IMR-90 (cell line): ENCODE results near the gene SIGLEC9. TPM values are rescaled to one million over a fixed set of nuclear protein-coding genes. Genes with fewer than 3 reads are reported as not detected.

Experiments used
- ATAC-seq: fragments of 200-7000 bp; cut with Tn5 transposase; 2 replicates; pipeline ENCODE4 v1.9.1; 2020; ENCODE audit warnings: low read depth, mild to moderate bottlenecking, moderate library complexity
- BruUV-seq: library from RNA; stranded (reverse); fragments of 400-500 nt; replicated peaks from 2 replicates; lab custom pipeline; 2021; lab: Mats Ljungman, UMichigan
- CTCF ChIA-PET: fragments of 300-600 bp; formaldehyde crosslinking; extraction: SDS; loops from one replicate; lab custom pipeline; 2021; ENCODE audit warnings: antibody characterized with exemption; lab: Yijun Ruan, JAX
- POLR2A ChIA-PET: fragments of 300-600 bp; sonication (Branson Sonifier 250); formaldehyde crosslinking; loops from one replicate; lab custom pipeline; 2022; ENCODE audit warnings: antibody characterized with exemption; ENCODE audit not compliant: unreplicated experiment; lab: Charles Lee
- DNase-seq: peaks from one replicate; pipeline ENCODE4 v3.0.0; 2013
- H2AFZ ChIP-seq: replicated peaks from 2 replicates; pipeline ENCODE3; 2013; ENCODE audit warnings: low read length, mild to moderate bottlenecking; ENCODE audit not compliant: poor library complexity
- H2AK5ac ChIP-seq: 2 replicates; pipeline ENCODE4 v1.6.1; 2013; ENCODE audit warnings: low read depth, low read length, inconsistent platforms
- H2AK9ac ChIP-seq: replicated peaks from 2 replicates; pipeline ENCODE3; 2013; ENCODE audit warnings: mild to moderate bottlenecking, low read depth, low read length, moderate library complexity; ENCODE audit not compliant: poor library complexity
- H2BK120ac ChIP-seq: 2 replicates; pipeline ENCODE4 v1.6.1; 2013; ENCODE audit warnings: low read depth, low read length, inconsistent platforms
- H2BK15ac ChIP-seq: 3 replicates; pipeline ENCODE4 v1.6.1; 2013; ENCODE audit warnings: low read depth, low read length, inconsistent platforms
- H2BK20ac ChIP-seq: 2 replicates; pipeline ENCODE4 v1.6.1; 2013; ENCODE audit warnings: low read depth, mild to moderate bottlenecking, inconsistent platforms, low read length, moderate library complexity
- H2BK5ac ChIP-seq: 2 replicates; pipeline ENCODE4 v1.6.1; 2013; ENCODE audit warnings: mild to moderate bottlenecking, low read depth, low read length, inconsistent platforms; ENCODE audit not compliant: poor library complexity, severe bottlenecking
- H3K14ac ChIP-seq: replicated peaks from 2 replicates; pipeline ENCODE4 v1.6.1; 2013; ENCODE audit warnings: low read depth, low read length, inconsistent platforms
- H3K18ac ChIP-seq: 2 replicates; pipeline ENCODE4 v1.6.1; 2013; ENCODE audit warnings: low read depth, low read length, control low read depth
- H3K23ac ChIP-seq: 2 replicates; pipeline ENCODE4 v1.6.1; 2013; ENCODE audit warnings: low read depth, low read length, inconsistent platforms
- H3K27ac ChIP-seq: 2 replicates; pipeline ENCODE4 v1.5.1; 2013; ENCODE audit warnings: mild to moderate bottlenecking, control low read depth, low read length; ENCODE audit not compliant: insufficient read depth
- H3K27me3 ChIP-seq: 2 replicates; pipeline ENCODE4 v1.6.1; 2013; ENCODE audit warnings: low read length; ENCODE audit not compliant: control insufficient read depth, insufficient read depth
- H3K36me3 ChIP-seq: 2 replicates; pipeline ENCODE4 v1.6.1; 2013; ENCODE audit warnings: low read length, mixed read lengths; ENCODE audit not compliant: control insufficient read depth, insufficient read depth
- H3K4ac ChIP-seq: 2 replicates; pipeline ENCODE4 v1.6.1; 2013; ENCODE audit warnings: low read depth, low read length, inconsistent platforms
- H3K4me1 ChIP-seq: 2 replicates; pipeline ENCODE4 v1.6.1; 2013; ENCODE audit warnings: low read length, mixed read lengths; ENCODE audit not compliant: control insufficient read depth, insufficient read depth
- H3K4me2 ChIP-seq: 2 replicates; pipeline ENCODE4 v1.6.1; 2013; ENCODE audit warnings: low read depth, mild to moderate bottlenecking, control low read depth, low read length, moderate library complexity
- H3K4me3 ChIP-seq: 2 replicates; pipeline ENCODE4 v1.5.1; 2013; ENCODE audit warnings: low read depth, mild to moderate bottlenecking, control low read depth, low read length, moderate library complexity; ENCODE audit not compliant: insufficient read depth
- H3K56ac ChIP-seq: 2 replicates; pipeline ENCODE4 v1.6.1; 2013; ENCODE audit warnings: low read length, inconsistent platforms; ENCODE audit not compliant: insufficient read depth; ENCODE audit errors: extremely low read depth
- H3K79me1 ChIP-seq, 2 experiments: 2 replicates each; pipeline ENCODE4 v1.6.1; 2013; ENCODE audit warnings: low read length in 2 of 2, inconsistent platforms in 1 of 2, low read depth in 1 of 2
- H3K9ac ChIP-seq: 2 replicates; pipeline ENCODE4 v1.6.1; 2013; ENCODE audit warnings: low read depth, low read length, control low read depth
- H3K9me1 ChIP-seq: 2 replicates; pipeline ENCODE4 v1.6.1; 2013; ENCODE audit warnings: low read length, inconsistent platforms; ENCODE audit not compliant: insufficient read depth
- H3K9me3 ChIP-seq: 2 replicates; pipeline ENCODE4 v1.6.1; 2013; ENCODE audit warnings: low read length; ENCODE audit not compliant: control insufficient read depth, insufficient read depth
- H4K20me1 ChIP-seq: 2 replicates; pipeline ENCODE4 v1.6.1; 2013; ENCODE audit warnings: low read length, inconsistent platforms; ENCODE audit not compliant: insufficient read depth
- H4K5ac ChIP-seq: 2 replicates; pipeline ENCODE4 v1.6.1; 2013; ENCODE audit warnings: mild to moderate bottlenecking, low read depth, low read length, control low read depth
- H4K8ac ChIP-seq, 2 experiments: 2 replicates each; pipeline ENCODE4 v1.6.1; 2013; ENCODE audit warnings: low read depth in 2 of 2, low read length in 2 of 2, control low read depth in 1 of 2, inconsistent platforms in 1 of 2
- H4K91ac ChIP-seq: 2 replicates; pipeline ENCODE4 v1.6.1; 2013; ENCODE audit warnings: low read depth, low read length, inconsistent platforms; ENCODE audit not compliant: insufficient read depth
- BHLHE40 ChIP-seq: fragments of 150-350 bp; IDR thresholded peaks from 2 replicates; pipeline ENCODE4 v1.6.1; 2016; ENCODE audit warnings: mild to moderate bottlenecking, low read depth, low read length
- CEBPB ChIP-seq: IDR thresholded peaks from 2 replicates; pipeline ENCODE4 v1.6.1; 2012; ENCODE audit warnings: low read depth, low read length, improper control_type of control experiment
- CHD1 ChIP-seq: IDR thresholded peaks from 2 replicates; pipeline ENCODE4 v1.6.1; 2012; ENCODE audit warnings: low read depth, low read length, improper control_type of control experiment
- MAZ ChIP-seq: IDR thresholded peaks from 2 replicates; pipeline ENCODE4 v1.6.1; 2012; ENCODE audit warnings: low read depth, mild to moderate bottlenecking, low read length, improper control_type of control experiment, moderate library complexity, borderline replicate concordance
- RCOR1 ChIP-seq: IDR thresholded peaks from 2 replicates; pipeline ENCODE4 v1.6.1; 2012; ENCODE audit warnings: mild to moderate bottlenecking, low read length, improper control_type of control experiment; ENCODE audit not compliant: insufficient replicate concordance
- RFX5 ChIP-seq: IDR thresholded peaks from 2 replicates; pipeline ENCODE4 v1.8.0; 2012; ENCODE audit warnings: low read depth, mild to moderate bottlenecking, low read length, moderate library complexity
- SMC3 ChIP-seq: fragments of 150-350 bp; IDR thresholded peaks from 2 replicates; pipeline ENCODE4 v1.6.1; 2016; ENCODE audit warnings: low read depth, mild to moderate bottlenecking, antibody characterized with exemption, low read length, moderate library complexity
- WGBS, 2 experiments: methylation state at CpG; one replicate each; pipeline versions ENCODE4 v1.1.5 to v1.1.7; 2013; ENCODE audit warnings: missing lambda C conversion rate in 2 of 2; ENCODE audit not compliant: insufficient read length in 1 of 2; ENCODE audit errors: extremely low coverage in 2 of 2; 5-methylcytosine and 5-hydroxymethylcytosine counted together
- dilution Hi-C: fragments of 300-500 bp; cut with HindIII; formaldehyde crosslinking; loops from one replicate; pipeline ENCODE4 v1.14.3; 2018; ENCODE audit warnings: low sequenced_read_pairs; ENCODE audit not compliant: unreplicated experiment
- in situ Hi-C: fragments of 300-500 bp; cut with MboI; formaldehyde crosslinking; loops from 3 replicates; pipeline ENCODE4 v1.14.3; 2019; ENCODE audit warnings: low sequenced_read_pairs, inconsistent platforms, mixed read lengths
- intact Hi-C: fragments of 100-400 bp; cut with micrococcal nuclease; formaldehyde crosslinking; loops from 2 replicates; pipeline ENCODE4 v1.10.0; 2022
- polyA plus RNA-seq, 3 experiments: library from polyadenylated mRNA; depleted of rRNA; stranded (reverse); fragments of >200 nt; gene quantifications; 2 replicates each; pipeline ENCODE4 v1.2.3, GENCODE V29; 2012; ENCODE audit warnings: low replicate concordance in 1 of 3
- total RNA-seq: library from RNA; depleted of rRNA; stranded (reverse); fragments of >200 nt; gene quantifications from 2 replicates; pipeline ENCODE4 v1.2.3, GENCODE V29; 2012

Gene SIGLEC9
- total and polyA plus RNA-seq, 2 of the 4 experiments (the other 2 are of a cell fraction), result 0.03 TPM; not detected in 1

DNA sequence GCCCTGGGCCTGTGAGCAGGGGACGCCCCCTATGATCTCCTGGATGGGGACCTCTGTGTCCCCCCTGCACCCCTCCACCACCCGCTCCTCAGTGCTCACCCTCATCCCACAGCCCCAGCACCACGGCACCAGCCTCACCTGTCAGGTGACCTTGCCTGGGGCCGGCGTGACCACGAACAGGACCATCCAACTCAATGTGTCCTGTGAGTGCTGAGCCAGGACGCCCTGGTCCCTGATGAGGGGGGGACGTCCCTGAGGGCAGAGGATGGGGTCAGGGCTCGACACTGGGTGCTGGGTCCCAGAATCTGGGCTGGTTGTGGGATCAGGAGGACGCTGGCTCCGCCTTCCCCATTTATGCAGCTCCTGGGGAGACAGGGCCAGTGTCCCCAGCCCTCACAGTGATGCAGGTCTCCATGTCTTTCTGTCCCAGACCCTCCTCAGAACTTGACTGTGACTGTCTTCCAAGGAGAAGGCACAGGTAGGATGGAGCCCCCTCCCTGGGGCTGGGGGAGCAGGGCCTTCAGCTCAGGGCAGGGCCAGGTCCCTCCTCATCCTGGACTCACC is 19.9 kb downstream of the SIGLEC9 start:
- H2AFZ ChIP-seq, result no peak overlapping the region
- H4K5ac ChIP-seq, result no peak overlapping the region
- no peak overlapping the region for H3K4me2 ChIP-seq
- H2AK9ac ChIP-seq, result no peak overlapping the region
- H3K27me3 ChIP-seq, result peaks cover 7% of the 10 kb centered on the region
- no peak overlapping the region for H2AK5ac ChIP-seq
- H3K9me1 ChIP-seq, result no peaks in the 10 kb centered on the region
- intact Hi-C loops, result no loop called here
- H3K9ac ChIP-seq, result no peak overlapping the region
- dilution Hi-C loops, result no loop called here
- H3K18ac ChIP-seq, result no peak overlapping the region
- no peaks in the 10 kb centered on the region for H4K20me1 ChIP-seq
- POLR2A ChIA-PET, result no interaction called here
- no peak overlapping the region for H3K4me3 ChIP-seq
- no peak overlapping the region for H3K14ac ChIP-seq
- H3K4me1 ChIP-seq, result no peaks in the 10 kb centered on the region
- no peaks in the 10 kb centered on the region for H3K9me3 ChIP-seq
- H3K4ac ChIP-seq, result no peak overlapping the region
- BruUV-seq, result no TSS peak
- no peaks in the 10 kb centered on the region for H3K36me3 ChIP-seq
- no peak overlapping the region for H3K27ac ChIP-seq
- TF ChIP-seq RCOR1 (no peak), BHLHE40 (no peak), SMC3 (no peak), CEBPB (no peak), RFX5 (no peak), MAZ (no peak), CHD1 (no peak)
- no peak overlapping the region for H2BK5ac ChIP-seq
- no peak overlapping the region for H3K56ac ChIP-seq
- H4K8ac ChIP-seq, result no peak overlapping the region
- no peak overlapping the region for H2BK120ac ChIP-seq
- H4K91ac ChIP-seq, result no peak overlapping the region
- WGBS, 2 experiments, result no CpG with 5 or more reads among the region's 11 CpGs
- H3K79me1 ChIP-seq, result no peaks in the 10 kb centered on the region
- CTCF ChIA-PET, result no interaction called here
- no peak overlapping the region for H2BK15ac ChIP-seq
- no peak overlapping the region for H3K23ac ChIP-seq
- DNase-seq (no peak), ATAC-seq (no peak)
- in situ Hi-C loops, result no loop called here
- no peak overlapping the region for H2BK20ac ChIP-seq
